ENCODE data around the gene SND1.

SND1 gene

GRCh38 chr7:128115821-128116723 is 464.1 kb downstream of the SND1 start:
- DNase-seq (ENCODE audit: low read depth), result no peak

GRCh38 chr7:128116740-128117139 is 464.7 kb downstream of the SND1 start:
- DNase-seq (ENCODE audit: low read depth), result no peak

GRCh38 chr7:128117691-128118090 is 465.7 kb downstream of the SND1 start:
- no peak for DNase-seq (ENCODE audit: low read depth)

- no peak for DNase-seq (ENCODE audit: low read depth)
Measured at GRCh38 chr7:128119036-128119435, 467.0 kb downstream of the SND1 start.

- no peak for DNase-seq (ENCODE audit: low read depth)
Measured at GRCh38 chr7:128120116-128120515, 468.1 kb downstream of the SND1 start.

- no peak for DNase-seq (ENCODE audit: low read depth)
Measured at GRCh38 chr7:128120976-128121490, 469.0 kb downstream of the SND1 start.

- DNase-seq (ENCODE audit: low read depth), result peak; percentile 39
Measured at GRCh38 chr7:128121711-128122530, 469.9 kb downstream of the SND1 start.

- peak; percentile 31 for DNase-seq (ENCODE audit: low read depth)
Measured at GRCh38 chr7:128122576-128123290, 470.7 kb downstream of the SND1 start.

GRCh38 chr7:128123291-128124037 is 471.5 kb downstream of the SND1 start:
- no peak for DNase-seq (ENCODE audit: low read depth)

- no peak for DNase-seq (ENCODE audit: low read depth)
Measured at GRCh38 chr7:128124786-128125185, 472.8 kb downstream of the SND1 start.

- no peak for DNase-seq (ENCODE audit: low read depth)
Measured at GRCh38 chr7:128125816-128126215, 473.8 kb downstream of the SND1 start.

- DNase-seq (ENCODE audit: low read depth), result no peak
Measured at GRCh38 chr7:128128401-128128800, 476.4 kb downstream of the SND1 start.

GRCh38 chr7:128129224-128129864 is 477.4 kb downstream of the SND1 start:
- DNase-seq (ENCODE audit: low read depth), result no peak

GRCh38 chr7:128131115-128131514 is 479.1 kb downstream of the SND1 start:
- no peak for DNase-seq (ENCODE audit: low read depth)

- DNase-seq (ENCODE audit: low read depth), result no peak
Measured at GRCh38 chr7:128131731-128132130, 479.7 kb downstream of the SND1 start.

GRCh38 chr7:128132426-128133069 is 480.6 kb downstream of the SND1 start:
- DNase-seq (ENCODE audit: low read depth), result no peak

- no peak for DNase-seq (ENCODE audit: low read depth)
Measured at GRCh38 chr7:128135159-128135514, 483.1 kb downstream of the SND1 start.

GRCh38 chr7:128135515-128136214 is 483.7 kb downstream of the SND1 start:
- peak; percentile 54 for DNase-seq (ENCODE audit: low read depth)

- no peak for DNase-seq (ENCODE audit: low read depth)
Measured at GRCh38 chr7:128136215-128136597, 484.2 kb downstream of the SND1 start.

- DNase-seq (ENCODE audit: low read depth), result peak; percentile 22
Measured at GRCh38 chr7:128137181-128137580, 485.2 kb downstream of the SND1 start.

Measured in iris pigment epithelial cell (primary cell).